Heart right ventricle (tissue), 16 donors: ENCODE results near the gene SNX19. TPM values are rescaled to one million over a fixed set of nuclear protein-coding genes. Genes with fewer than 3 reads are reported as not detected.
A peak's percentile ranks its signal among the peaks of the same experiment; 100 is the strongest.

Experiments
- ATAC-seq, 8 donors: fragments of 200-7000 bp; cut with Tn5 transposase; one replicate each; pipeline ENCODE4 v1.9.1; 2020; ENCODE audit warnings: mild to moderate bottlenecking in 8 of 8, moderate library complexity in 8 of 8, moderate number of reproducible peaks in 1 of 8
- DNase-seq, 2 donors: peaks; one replicate each; pipeline ENCODE4 v3.0.0-alpha.2; 2020
- H3K27ac ChIP-seq, 10 donors: fragments of 200-600 bp; sonication (generic) in 2 of 10; one replicate each; pipeline versions ENCODE4 v1.5.0 to v1.8.0; 2020 to 2022; ENCODE audit warnings: mild to moderate bottlenecking in 3 of 10
- H3K27me3 ChIP-seq, 7 donors: fragments of 200-600 bp; one replicate each; pipeline ENCODE4 v1.8.0; 2021 to 2022; ENCODE audit warnings: mild to moderate bottlenecking in 2 of 7
- H3K36me3 ChIP-seq, 9 donors: fragments of 200-600 bp; sonication (generic) in 1 of 9; one replicate each; pipeline versions ENCODE4 v1.5.0 to v1.8.0; 2020 to 2022; ENCODE audit warnings: mild to moderate bottlenecking in 2 of 9
- H3K4me1 ChIP-seq, 9 donors: fragments of 200-600 bp; sonication (generic) in 1 of 9; one replicate each; pipeline versions ENCODE4 v1.5.0 to v1.8.0; 2020 to 2022; ENCODE audit warnings: mild to moderate bottlenecking in 4 of 9
- H3K4me3 ChIP-seq, 10 donors: fragments of 200-600 bp; sonication (generic) in 2 of 10; one replicate each; pipeline versions ENCODE4 v1.5.0 to v1.8.0; 2020 to 2022; ENCODE audit warnings: mild to moderate bottlenecking in 7 of 10, moderate library complexity in 2 of 10
- H3K9me3 ChIP-seq, 11 donors: fragments of 200-600 bp in 10 of 11; sonication (generic) in 2 of 11; one replicate each; pipeline versions ENCODE4 v1.5.0 to v1.8.0; 2013 to 2022; ENCODE audit warnings: mild to moderate bottlenecking in 2 of 11, control low read depth in 1 of 11, moderate library complexity in 1 of 11
- CTCF ChIP-seq, 9 donors: fragments of 200-600 bp; sonication (generic) in 2 of 9; IDR thresholded peaks; one replicate each; pipeline versions ENCODE4 v1.5.0 to v1.8.0; 2021 to 2022; ENCODE audit warnings: antibody characterized with exemption in 9 of 9, mild to moderate bottlenecking in 5 of 9, moderate library complexity in 1 of 9
- WGBS, 2 donors: extraction: QIAGEN DNeasy Blood & Tissue Kit; methylation state at CpG; one replicate each; pipeline ENCODE4 v1.1.7; 2013; ENCODE audit warnings: inconsistent platforms in 1 of 2; 5-methylcytosine and 5-hydroxymethylcytosine counted together
- intact Hi-C, 10 donors: fragments of 100-400 bp; cut with DNase I; formaldehyde crosslinking; loops; one replicate each; pipeline versions ENCODE4 v1.11.1 to v1.14.2; 2022
- polyA plus RNA-seq, 2 donors: library from polyadenylated mRNA; stranded (reverse); fragments of 200-250 nt; gene quantifications; one replicate each; pipeline ENCODE4 v1.2.3, GENCODE V29; 2013
- total RNA-seq, 10 donors: library from RNA; stranded (reverse); fragmentation: NEBNext Ultra II Directional in 3 of 10; extraction: Animal tissue kit (Norgen Biotek cat#: 25700) in 3 of 10; gene quantifications; one replicate each; pipeline versions ENCODE4 v1.2.1 to v1.2.4, GENCODE V29; 2021 to 2023
- donor health status: Arrhythmogenic right ventricular cardiomyopathy.
- donor health status: ischemic (EF 13 %, LVEDD 7.1; RV severe dilation, severe dysfunction).
- donor health status: healthy with polysubstance abuse.
- donor health status: DM: no; HTN: yes; CAD: no.
- donor health status: DM: no; HTN: no; CAD: no.
- donor health status: ischemic (EF 25% LVEDD 6.9; RV normal size, moderate dysfunction).
- donor health status: ischemic (EF 25% LVEDD 5.7; RV mildly dilated, moderate dysfunction).
- donor health status: healthy.
- donor health status: DM: yes; HTN: yes; CAD: no.
- donor health status: Ischemic cardiomyopathy.
- donor health status: ischemic (EF 35%, LVEDD 5.7; RV mildly dilated, moderate dysfunction).
- donor health status: nonischemic (EF 11% LVEDD 7.7; RV severe dilation, severe dysfunction).
- donor health status: DM: yes; HTN: yes; CAD: no.
- donor health status: PGD.
- donor health status: ischemic (EF 29% LVEDD 5.4; RV normal size, mild dysfunction).
- donor health status: nonischemic (EF 23%, LVEDD 6.1; RV moderate dilation, normal function).

Gene SNX19
- total and polyA plus RNA-seq, 12 donors: 10.4 to 60.9 (median 53.5) TPM

DNA sequence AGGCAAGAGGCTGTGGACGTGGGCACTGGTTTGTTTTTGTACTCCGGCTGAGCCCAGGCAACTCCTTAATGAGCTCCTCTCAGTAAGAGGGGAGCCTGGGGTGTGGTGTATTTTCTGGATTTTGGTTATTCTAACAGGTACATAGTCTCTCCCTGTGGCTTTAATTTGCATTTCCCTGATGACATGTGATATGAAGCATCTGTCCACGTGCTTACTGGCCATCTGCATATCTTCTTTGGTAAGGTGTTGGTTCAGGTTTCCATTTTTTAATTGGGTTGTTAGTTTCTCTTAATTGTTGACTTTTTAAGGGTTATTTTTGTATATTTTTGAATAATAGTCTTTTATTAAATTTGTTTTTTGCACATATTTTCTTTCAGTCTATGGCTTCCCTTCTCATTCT lies 30.8 kb upstream of the SNX19 start:
- Histone ChIP-seq H3K4me3 (no peak overlapping the region), H3K9me3 (no peaks in the 10 kb centered on the region), H3K4me1 (peaks cover 0 to 31% (median 11%) of the 10 kb centered on the region in 9 donors), H3K27me3 (no peaks in the 10 kb centered on the region), H3K36me3 (no peaks in the 10 kb centered on the region), H3K27ac (no peak overlapping the region)
- no peak for TF ChIP-seq CTCF (IDR thresholded peaks at IDR 0.05)
- no peak for DNase-seq
- intact Hi-C loops: no loop called here
- no peak for ATAC-seq
- WGBS, 2 donors: 64 to 67% methylated on average over 3 of the region's 3 CpGs

DNA sequence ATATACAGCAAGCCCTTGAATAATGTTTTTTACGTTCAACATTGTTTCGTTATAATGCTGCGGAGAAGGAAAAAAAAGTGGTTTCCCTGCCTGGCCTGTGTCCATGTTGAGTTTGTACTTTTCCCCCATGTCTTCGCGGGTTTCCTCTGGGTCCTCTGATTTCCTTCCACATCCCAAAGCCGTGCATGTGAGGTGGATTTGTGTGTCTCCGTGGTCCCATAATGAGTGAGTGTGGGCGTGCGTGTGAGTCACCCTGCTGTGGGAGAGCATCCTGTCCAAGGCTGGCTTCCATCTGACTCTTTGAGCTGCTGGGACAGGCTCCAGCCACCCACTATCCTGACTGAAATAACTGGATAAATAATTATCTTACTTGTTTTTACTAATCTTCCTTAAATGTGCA lies 29.6 kb upstream of the SNX19 start:
- intact Hi-C loops: no loop called here
- H3K4me3 ChIP-seq: no peak overlapping the region
- no peaks in the 10 kb centered on the region for H3K36me3 ChIP-seq
- DNase-seq (peak; percentile 26 to 72), ATAC-seq (peak; percentile 81 to 99 (median 97))
- no peaks in the 10 kb centered on the region for H3K9me3 ChIP-seq
- H3K27me3 ChIP-seq: no peaks in the 10 kb centered on the region
- no peak for TF ChIP-seq CTCF (IDR thresholded peaks at IDR 0.05)
- WGBS, 2 donors: 38 to 50% methylated on average over 9 of the region's 9 CpGs
- peak overlapping the region in 4 of 10 donors; percentile 17 to 66 (median 40) for H3K27ac ChIP-seq
- peaks cover 0 to 31% (median 11%) of the 10 kb centered on the region in 9 donors for H3K4me1 ChIP-seq

- intact Hi-C loops: no loop called here
Measured at GRCh38 chr11:130940706-130941105, 24.4 kb upstream of the SNX19 start.

GRCh38 chr11:130937051-130937450 lies 20.8 kb upstream of the SNX19 start:
- Histone ChIP-seq H3K4me1 (no peaks in the 10 kb centered on the region), H3K27ac (no peak overlapping the region), H3K4me3 (no peak overlapping the region), H3K9me3 (peaks cover 0 to 8% (median 0%) of the 10 kb centered on the region in 11 donors), H3K27me3 (peaks cover 0 to 4% (median 0%) of the 10 kb centered on the region in 7 donors), H3K36me3 (no peaks in the 10 kb centered on the region)
- no peak for TF ChIP-seq CTCF (IDR thresholded peaks at IDR 0.05)
- ATAC-seq (no peak), DNase-seq (no peak)
- 50 to 84% methylated on average over 2 of the region's 2 CpGs for WGBS, 2 donors
- intact Hi-C loops: no loop called here

More at GRCh38 chr11:130940706-130941105, 24.4 kb upstream of the SNX19 start:
- H3K36me3 ChIP-seq: no peaks in the 10 kb centered on the region
- peaks cover 0 to 8% (median 2%) of the 10 kb centered on the region in 9 donors for H3K4me1 ChIP-seq
- no peak for DNase-seq
- no peak overlapping the region for H3K4me3 ChIP-seq
- peaks cover 0 to 4% (median 0%) of the 10 kb centered on the region in 7 donors for H3K27me3 ChIP-seq
- 53 to 78% methylated on average over 1 of the region's 1 CpG for WGBS, 2 donors
- TF ChIP-seq CTCF (IDR thresholded peaks at IDR 0.05): no peak
- H3K27ac ChIP-seq: no peak overlapping the region
- ATAC-seq: no peak
- peaks cover 0 to 5% (median 0%) of the 10 kb centered on the region in 11 donors for H3K9me3 ChIP-seq
